ENCODE results near the gene UGT1A8.

The UGT1A8 gene

GRCh38 chr2:233799716-233800115 is 182.3 kb downstream of the UGT1A8 start:
- no peak for DNase-seq (ENCODE audit: low read depth in 2 of 2)

GRCh38 chr2:233800208-233800607 is 182.8 kb downstream of the UGT1A8 start:
- no peak for DNase-seq (ENCODE audit: low read depth in 2 of 2)

GRCh38 chr2:233801357-233802131 is 184.1 kb downstream of the UGT1A8 start:
- no peak for DNase-seq (ENCODE audit: low read depth in 2 of 2)

GRCh38 chr2:233802132-233802815 is 184.8 kb downstream of the UGT1A8 start:
- no peak for DNase-seq (ENCODE audit: low read depth in 2 of 2)

GRCh38 chr2:233803292-233803911 is 186.0 kb downstream of the UGT1A8 start:
- DNase-seq (ENCODE audit: low read depth in 2 of 2), result no peak

GRCh38 chr2:233803994-233804393 is 186.6 kb downstream of the UGT1A8 start:
- DNase-seq (ENCODE audit: low read depth in 2 of 2), result no peak

- no peak for DNase-seq (ENCODE audit: low read depth in 2 of 2)
Observed at GRCh38 chr2:233807215-233807865, 189.9 kb downstream of the UGT1A8 start.

- no peak for DNase-seq (ENCODE audit: low read depth in 2 of 2)
Observed at GRCh38 chr2:233807966-233808935, 190.8 kb downstream of the UGT1A8 start.

GRCh38 chr2:233810385-233810784 is 193.0 kb downstream of the UGT1A8 start:
- DNase-seq (ENCODE audit: low read depth in 2 of 2), result no peak

GRCh38 chr2:233811087-233811486 is 193.7 kb downstream of the UGT1A8 start:
- DNase-seq (ENCODE audit: low read depth in 2 of 2), result no peak

GRCh38 chr2:233811732-233812131 is 194.3 kb downstream of the UGT1A8 start:
- DNase-seq (ENCODE audit: low read depth in 2 of 2), result no peak

- DNase-seq (ENCODE audit: low read depth in 2 of 2), result no peak
Observed at GRCh38 chr2:233813236-233814055, 196.0 kb downstream of the UGT1A8 start.

GRCh38 chr2:233814056-233814835 is 196.8 kb downstream of the UGT1A8 start:
- no peak for DNase-seq (ENCODE audit: low read depth in 2 of 2)

GRCh38 chr2:233815861-233816260 is 198.4 kb downstream of the UGT1A8 start:
- DNase-seq (ENCODE audit: low read depth in 2 of 2), result no peak

- DNase-seq (ENCODE audit: low read depth in 2 of 2), result no peak
Observed at GRCh38 chr2:233816334-233816733, 198.9 kb downstream of the UGT1A8 start.

- DNase-seq (ENCODE audit: low read depth in 2 of 2), result no peak
Observed at GRCh38 chr2:233816771-233817170, 199.3 kb downstream of the UGT1A8 start.

- no peak for DNase-seq (ENCODE audit: low read depth in 2 of 2)
Observed at GRCh38 chr2:233817361-233817911, 200.0 kb downstream of the UGT1A8 start.

- no peak for DNase-seq (ENCODE audit: low read depth in 2 of 2)
Observed at GRCh38 chr2:233817995-233818638, 200.7 kb downstream of the UGT1A8 start.

Data from stimulated activated CD4-positive, alpha-beta T cell treated with anti-CD3 and anti-CD28 coated beads, Interleukin-12 subunit alpha, Interleukin-12 subunit beta, amount 100 ng/mL, for 24 hours (primary cell).